ENCODE results near the gene ERG. TPM values are rescaled to one million over a fixed set of nuclear protein-coding genes. Genes with fewer than 3 reads are reported as not detected.

ERG gene
- total and polyA plus RNA-seq, 9 of the 15 experiments (the other 6 are each of a cell fraction or from before 2014, with no cell fraction given) = 0.06 TPM; not detected in 8

- WGBS (ENCODE audit: insufficient coverage, low coverage, missing lambda C conversion rate) = 1% methylated on average over 7 of the region's 7 CpGs
- POLR2A ChIA-PET = no interaction called here
- BruUV-seq (replicated peaks) = no TSS peak
- in situ Hi-C loops (cut with MboI) (no loop called here), intact Hi-C loops (cut with micrococcal nuclease) (no loop called here)
- no peak for ATAC-seq
- no peak overlapping the region for H2AFZ ChIP-seq (ENCODE audit: low read depth, low read length)
- H3K27me3 ChIP-seq (ENCODE audit: control insufficient read depth in 2 of 2, insufficient read depth in 2 of 2, low read length in 2 of 2) = peaks cover 14 to 24% of the 10 kb centered on the region in 2 experiments
- no peaks in the 10 kb centered on the region for H3K79me2 ChIP-seq (ENCODE audit: control insufficient read depth, insufficient read depth, low read length)
- H3K4me2 ChIP-seq (ENCODE audit: insufficient read depth, low read length) = no peak overlapping the region
- TF ChIP-seq KAT8 (IDR thresholded peaks at IDR 0.05; ENCODE audit: low read depth) (no peak), RHOXF2B (CRISPR knock-in tag; conservative IDR thresholded peaks at IDR 0.05) (no peak), FOS (IDR thresholded peaks at IDR 0.05; ENCODE audit: extremely low read depth, insufficient read length) (no peak), NFIX (CRISPR knock-in tag; IDR thresholded peaks at IDR 0.05; ENCODE audit: low read depth) (no peak), EP400 (IDR thresholded peaks at IDR 0.05) (no peak), POLR2G (IDR thresholded peaks at IDR 0.05; ENCODE audit: low read depth, low read length) (no peak), JUNB (CRISPR knock-in tag; conservative IDR thresholded peaks at IDR 0.05) (no peak), FIP1L1 (IDR thresholded peaks at IDR 0.05; ENCODE audit: low read depth, low read length, poor library complexity, severe bottlenecking) (no peak), ZNF77 (CRISPR knock-in tag; IDR thresholded peaks at IDR 0.05) (no peak), ATF6 (CRISPR knock-in tag; IDR thresholded peaks at IDR 0.05) (no peak), ATF1 (CRISPR knock-in tag; IDR thresholded peaks at IDR 0.05) (no peak), ATF1 (tag; IDR thresholded peaks at IDR 0.05) (no peak), PHB (CRISPR knock-in tag; IDR thresholded peaks at IDR 0.05) (no peak), ZNF699 (CRISPR knock-in tag; IDR thresholded peaks at IDR 0.05; ENCODE audit: insufficient replicate concordance) (no peak), IFI16 (CRISPR knock-in tag; IDR thresholded peaks at IDR 0.05) (no peak), LCOR (CRISPR knock-in tag; IDR thresholded peaks at IDR 0.05) (no peak), MITF (IDR thresholded peaks at IDR 0.05) (no peak), ZNF644 (tag; IDR thresholded peaks at IDR 0.05; ENCODE audit: low read depth) (no peak), ZZZ3 (IDR thresholded peaks at IDR 0.05) (no peak)
- CTCF ChIA-PET (ENCODE audit: low intra/inter-chr PET ratio) = no interaction called here
- H3K9ac ChIP-seq (ENCODE audit: insufficient read depth in 1 of 2, low read depth in 2 of 2, low read length in 2 of 2) = no peak overlapping the region
- H3K4me3 ChIP-seq = no peak overlapping the region
- FAIRE-seq = no peak
- no peaks in the 10 kb centered on the region for H4K20me1 ChIP-seq (replicated peaks; ENCODE audit: control insufficient read depth, insufficient read depth, low read length)
- H3K4me1 ChIP-seq (replicated peaks in 1 of 2; ENCODE audit: control insufficient read depth in 2 of 2, insufficient read depth in 2 of 2, low read length in 2 of 2) = no peaks in the 10 kb centered on the region
- DNase-seq (ENCODE audit: extremely low read depth in 1 of 4, low spot score in 3 of 4) = no peak
- no peak overlapping the region for H3K27ac ChIP-seq (ENCODE audit: extremely low read depth, low read depth, low read length)
- no peaks in the 10 kb centered on the region for H3K36me3 ChIP-seq (ENCODE audit: control insufficient read depth, insufficient read depth, low read length)
- no peaks in the 10 kb centered on the region for H3K9me1 ChIP-seq (ENCODE audit: control insufficient read depth, insufficient read depth, low read length)
- H3K9me3 ChIP-seq (replicated peaks; ENCODE audit: control insufficient read depth, insufficient read depth, low read depth, low read length) = no peaks in the 10 kb centered on the region
Observed at GRCh38 chr21:38428211-38428610, 70.1 kb downstream of the ERG start.
